ENCODE data around the gene MORN1.

Gene MORN1

GRCh38 chr1:2422523-2422922 lies 31.2 kb upstream of the MORN1 start:
- no peak for DNase-seq

DNA sequence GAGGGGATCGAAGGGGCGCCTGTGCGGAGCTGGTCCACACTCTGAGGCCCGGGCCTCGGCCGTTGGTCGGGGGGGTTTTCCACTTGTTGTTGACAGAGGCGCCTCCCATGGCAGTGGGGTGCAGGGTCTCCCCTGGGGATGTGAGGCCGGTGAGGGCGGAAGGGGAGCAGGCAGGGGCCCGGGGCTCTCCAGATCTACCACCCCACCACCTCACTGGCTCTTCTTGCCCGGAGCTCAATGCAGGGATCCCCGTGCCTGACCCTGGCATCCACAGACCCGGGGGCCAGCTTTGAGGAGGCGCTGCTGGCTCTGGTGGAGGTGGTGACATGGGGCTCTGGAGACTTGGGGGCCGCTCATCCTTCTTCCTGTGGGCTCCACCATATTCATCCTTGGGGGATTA lies 28.1 kb upstream of the MORN1 start:
- DNase-seq = no peak

- no peak for DNase-seq
Observed at GRCh38 chr1:2418791-2419320, 27.5 kb upstream of the MORN1 start.

DNA sequence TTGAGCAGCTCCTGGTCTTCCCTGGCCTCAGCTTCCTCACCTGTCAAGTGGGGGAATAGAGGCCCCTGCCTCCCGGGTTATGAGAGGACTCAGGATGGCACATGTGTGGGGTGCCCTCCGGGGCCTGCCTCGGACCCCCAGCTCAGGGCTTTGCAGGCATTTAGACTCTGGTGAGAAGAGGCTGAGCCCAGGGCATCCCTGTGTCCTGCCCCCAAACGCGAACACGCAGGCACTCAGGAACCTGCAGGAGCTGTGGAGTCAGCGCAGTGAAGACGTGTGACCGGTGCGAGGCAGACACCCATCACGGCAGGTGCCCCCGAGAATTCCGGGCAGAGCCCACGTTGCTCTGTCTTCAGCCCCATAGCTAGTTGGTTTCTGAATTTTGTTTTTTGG lies 26.5 kb upstream of the MORN1 start:
- no peak for DNase-seq

- DNase-seq = no peak
Observed at GRCh38 chr1:2417083-2417832, 25.9 kb upstream of the MORN1 start.

- DNase-seq = no peak
Observed at GRCh38 chr1:2416403-2416802, 25.0 kb upstream of the MORN1 start.

GRCh38 chr1:2415801-2416208 lies 24.5 kb upstream of the MORN1 start:
- DNase-seq = no peak

DNA sequence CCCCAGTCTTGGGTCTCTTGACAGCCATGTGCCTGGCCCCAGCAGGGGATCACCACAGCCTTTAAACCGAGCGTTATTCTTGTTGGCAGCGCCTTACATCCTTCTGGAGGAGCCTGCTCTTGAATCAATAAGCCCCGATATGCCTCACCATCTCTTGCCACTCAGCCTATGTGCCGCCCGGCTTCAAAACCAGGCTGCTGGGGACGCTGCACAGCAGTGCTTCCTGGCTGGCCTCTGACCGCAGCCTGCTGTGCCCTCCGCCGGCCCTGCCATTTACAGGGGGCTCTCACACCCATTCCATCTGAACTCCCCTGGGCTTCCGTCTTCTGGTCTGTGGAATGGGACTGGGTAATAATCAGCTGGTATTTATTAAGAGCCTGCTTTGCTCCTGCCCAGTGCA lies 24.0 kb upstream of the MORN1 start:
- DNase-seq = no peak

GRCh38 chr1:2414297-2414958 lies 23.1 kb upstream of the MORN1 start:
- DNase-seq = peak in 53 of 56 donors; percentile 23 to 88 (median 59)

- DNase-seq = no peak
Observed at GRCh38 chr1:2413495-2414296, 22.3 kb upstream of the MORN1 start.

DNA sequence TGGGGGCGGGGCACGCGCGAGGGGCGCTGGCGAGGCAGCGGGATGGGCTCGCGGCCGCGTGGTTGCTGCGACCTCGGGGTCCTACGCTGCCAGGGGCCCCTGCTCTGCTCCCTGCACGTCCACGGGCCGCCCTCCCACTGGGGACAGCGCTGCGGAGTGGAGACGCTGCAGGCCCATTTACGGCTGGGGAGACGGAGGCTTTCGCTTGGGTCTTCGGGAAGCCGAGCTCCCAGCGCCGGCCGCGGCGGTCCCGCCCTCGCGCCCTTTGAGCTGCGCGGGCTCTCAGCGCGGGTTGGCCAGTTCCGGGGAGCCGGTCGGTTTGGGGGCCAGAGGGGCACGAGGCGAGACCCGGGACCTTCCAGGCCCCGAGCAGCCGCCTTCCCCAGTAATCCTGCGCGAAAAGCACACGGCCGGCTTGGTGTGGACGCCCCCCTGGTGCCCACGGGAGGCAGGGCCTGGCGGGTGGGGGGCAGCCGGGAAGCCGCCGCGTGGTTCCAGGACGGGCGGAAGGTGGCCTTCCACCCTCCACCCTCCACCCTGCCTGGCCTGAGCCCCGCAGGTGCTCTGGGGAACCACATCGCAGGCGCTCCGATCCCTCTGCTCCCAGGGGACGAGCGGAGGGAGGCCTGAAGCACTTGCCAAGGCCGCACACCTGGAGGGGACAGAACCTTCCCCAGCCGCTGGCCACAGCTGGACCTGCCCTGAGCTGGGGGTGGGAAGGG lies 21.6 kb upstream of the MORN1 start:
- peak in 1 of 56 donors; percentile 42 for DNase-seq

- DNase-seq = peak; percentile 56 to 97 (median 90)
Observed at GRCh38 chr1:2412395-2412772, 21.0 kb upstream of the MORN1 start, which contains the start of gene PEX10. PEX10 (minus strand) TSS chr1:2412564; CDS start chr1:2412502, 62 bp downstream.

DNA sequence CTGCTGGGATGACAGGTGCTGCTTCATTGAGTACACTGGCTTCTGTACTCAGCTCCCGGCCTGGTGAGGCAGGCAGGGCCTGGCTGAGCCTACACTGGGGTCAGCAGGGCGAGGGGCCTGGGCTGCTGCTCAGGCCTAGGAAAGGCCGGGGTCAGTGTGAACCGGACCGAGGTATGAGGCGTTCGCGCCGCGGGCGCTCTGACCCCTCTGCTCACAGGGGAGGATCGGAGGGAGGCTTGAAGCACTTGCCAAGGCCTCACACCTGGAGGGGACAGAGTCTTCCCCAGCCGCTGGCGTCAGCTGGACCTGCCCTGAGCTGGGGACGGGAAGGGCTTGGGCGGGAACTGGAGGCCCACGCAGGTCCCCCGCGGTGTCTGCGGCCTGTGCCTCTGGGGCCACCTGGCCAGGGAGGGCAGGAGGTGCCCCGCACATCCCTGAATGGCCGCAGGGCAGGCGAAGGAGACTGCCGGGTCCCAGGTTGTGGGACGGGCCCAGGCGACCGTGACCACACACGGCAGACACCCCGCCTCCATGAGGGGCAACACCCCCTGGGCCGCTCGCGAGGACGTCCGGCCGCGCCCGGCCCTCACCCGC lies 20.5 kb upstream of the MORN1 start:
- DNase-seq = no peak

DNA sequence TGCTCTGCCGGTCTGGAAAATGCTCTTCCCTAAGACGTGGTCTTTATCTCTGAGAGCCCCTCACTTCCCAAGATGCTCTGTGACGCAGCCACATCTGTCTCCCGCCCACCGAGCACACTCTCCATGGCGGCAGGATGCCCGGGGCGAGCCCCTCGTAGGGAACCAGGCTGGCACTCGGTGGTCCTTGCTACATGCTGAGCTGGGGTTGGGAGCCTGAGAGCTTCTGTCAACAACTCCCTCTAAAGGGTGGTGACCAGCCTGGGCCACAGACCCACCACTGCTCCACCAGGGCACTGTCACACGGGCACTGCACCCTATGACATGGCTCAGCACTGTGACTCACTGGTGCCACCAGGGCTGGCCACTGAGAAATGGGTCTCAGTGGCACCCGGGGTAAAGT lies 18.4 kb upstream of the MORN1 start:
- DNase-seq = no peak

GRCh38 chr1:2408859-2409276 lies 17.5 kb upstream of the MORN1 start:
- DNase-seq = no peak

GRCh38 chr1:2408456-2408855 lies 17.1 kb upstream of the MORN1 start:
- DNase-seq = no peak

GRCh38 chr1:2407991-2408275 lies 16.6 kb upstream of the MORN1 start:
- DNase-seq = no peak

DNA sequence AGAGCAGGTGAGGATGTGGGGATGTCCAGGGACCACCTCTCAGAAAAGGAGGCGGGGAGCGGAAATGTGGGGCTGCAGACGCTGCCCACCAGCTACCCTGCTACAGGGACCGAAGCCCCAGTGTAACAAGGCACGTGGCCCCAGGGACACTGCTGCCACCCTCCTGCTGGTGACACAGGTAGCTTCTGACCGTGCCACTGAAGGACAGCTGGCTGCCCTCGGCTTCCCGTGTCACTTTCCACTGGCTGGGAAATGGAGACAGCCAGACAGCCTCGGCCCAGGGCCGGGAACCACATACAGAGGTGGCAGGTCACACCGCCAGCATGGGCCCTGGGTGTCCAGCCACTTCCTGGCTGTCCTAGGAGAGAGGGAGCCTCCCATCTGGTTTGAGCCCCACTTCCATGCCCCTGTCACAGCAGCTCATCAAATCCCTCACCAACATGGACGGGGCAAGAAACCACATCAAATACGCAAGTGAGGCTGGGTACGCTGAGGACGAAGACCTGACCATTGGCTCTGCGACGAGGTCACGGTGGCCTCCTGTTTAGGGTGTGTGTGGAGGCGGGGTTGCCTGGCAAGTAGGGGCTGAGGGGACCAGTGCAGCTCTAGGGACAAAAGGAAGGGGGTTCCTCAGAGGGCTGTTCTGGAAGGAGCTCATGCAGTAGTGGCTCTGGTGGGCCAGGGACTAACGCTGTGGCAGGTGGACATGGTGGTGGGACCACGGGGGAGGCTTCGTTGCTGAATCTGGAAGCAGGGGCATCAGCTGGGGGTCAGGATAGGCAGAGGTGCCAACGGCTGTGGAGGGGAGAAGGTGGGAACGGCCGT lies 16.0 kb upstream of the MORN1 start:
- DNase-seq = no peak

GRCh38 chr1:2406451-2407041 lies 15.2 kb upstream of the MORN1 start:
- no peak for DNase-seq
